H9 (cell line): ENCODE data around the gene BRD9. TPM values are rescaled to one million over a fixed set of nuclear protein-coding genes. Genes with fewer than 3 reads are reported as not detected.

Experiments used
- DNase-seq: peaks from one replicate; pipeline ENCODE4 v3.0.0-alpha.2; 2017
- H2AFZ ChIP-seq: one replicate; pipeline ENCODE4 v1.6.1; 2013; ENCODE audit warnings: mild to moderate bottlenecking, low read length, control low read depth, moderate library complexity
- H2AK5ac ChIP-seq: 2 replicates; pipeline ENCODE4 v1.6.1; 2013; ENCODE audit warnings: low read length, control low read depth, mixed read lengths; ENCODE audit not compliant: insufficient read length
- H2BK120ac ChIP-seq: one replicate; pipeline ENCODE4 v1.6.1; 2013; ENCODE audit warnings: low read depth, mild to moderate bottlenecking, low read length, control low read depth, inconsistent platforms; ENCODE audit not compliant: poor library complexity, severe bottlenecking
- H2BK12ac ChIP-seq: 2 replicates; pipeline ENCODE4 v1.6.1; 2013; ENCODE audit warnings: low read length, control low read depth, mixed read lengths, low read depth; ENCODE audit not compliant: insufficient read length
- H2BK15ac ChIP-seq: 2 replicates; pipeline ENCODE4 v1.6.1; 2013; ENCODE audit warnings: low read depth, low read length, control low read depth
- H2BK20ac ChIP-seq: one replicate; pipeline ENCODE4 v1.6.1; 2013; ENCODE audit warnings: low read depth, mild to moderate bottlenecking, low read length, control low read depth, inconsistent platforms; ENCODE audit not compliant: poor library complexity, severe bottlenecking
- H2BK5ac ChIP-seq: 2 replicates; pipeline ENCODE4 v1.6.1; 2013; ENCODE audit warnings: low read length, control low read depth, mixed read lengths; ENCODE audit not compliant: insufficient read length
- H3K14ac ChIP-seq: 2 replicates; pipeline ENCODE4 v1.6.1; 2013; ENCODE audit warnings: low read length, control low read depth; ENCODE audit not compliant: insufficient read depth
- H3K18ac ChIP-seq: 2 replicates; pipeline ENCODE4 v1.6.1; 2013; ENCODE audit warnings: low read depth, mild to moderate bottlenecking, mixed read lengths, low read length, control low read depth; ENCODE audit not compliant: insufficient read length
- H3K23ac ChIP-seq: 2 replicates; pipeline ENCODE4 v1.6.1; 2013; ENCODE audit warnings: low read length, control low read depth, mixed read lengths, low read depth; ENCODE audit not compliant: insufficient read length
- H3K23me2 ChIP-seq: 2 replicates; pipeline ENCODE4 v1.6.1; 2013; ENCODE audit warnings: low read depth, mild to moderate bottlenecking, mixed read lengths, low read length, control low read depth; ENCODE audit not compliant: insufficient read length, poor library complexity, severe bottlenecking
- H3K27ac ChIP-seq: 2 replicates; pipeline ENCODE4 v1.5.1; 2013; ENCODE audit warnings: low read length, control low read depth, mixed read lengths, low read depth; ENCODE audit not compliant: insufficient read length
- H3K27me3 ChIP-seq: 2 replicates; pipeline ENCODE4 v1.6.1; 2013; ENCODE audit warnings: low read length, control low read depth, inconsistent platforms; ENCODE audit not compliant: insufficient read depth
- H3K4ac ChIP-seq: 2 replicates; pipeline ENCODE4 v1.6.1; 2013; ENCODE audit warnings: low read depth, mild to moderate bottlenecking, control low read depth, inconsistent platforms, low read length, moderate library complexity
- H3K4me1 ChIP-seq: 2 replicates; pipeline ENCODE4 v1.6.1; 2013; ENCODE audit warnings: low read length, control low read depth, inconsistent platforms; ENCODE audit not compliant: insufficient read depth
- H3K4me2 ChIP-seq: 2 replicates; pipeline ENCODE4 v1.6.1; 2013; ENCODE audit warnings: low read length, control low read depth, mixed read lengths; ENCODE audit not compliant: insufficient read length, insufficient read depth
- H3K56ac ChIP-seq: 2 replicates; pipeline ENCODE4 v1.6.1; 2013; ENCODE audit warnings: low read depth, mild to moderate bottlenecking, mixed read lengths, low read length, control low read depth; ENCODE audit not compliant: insufficient read length
- H3K79me1 ChIP-seq: 2 replicates; pipeline ENCODE4 v1.6.1; 2013; ENCODE audit warnings: low read depth, mild to moderate bottlenecking, moderate library complexity, low read length, control low read depth, inconsistent platforms; ENCODE audit not compliant: insufficient read depth, poor library complexity, severe bottlenecking
- H3K79me2 ChIP-seq: 2 replicates; pipeline ENCODE4 v1.6.1; 2013; ENCODE audit warnings: low read length, control low read depth, inconsistent platforms; ENCODE audit not compliant: insufficient read depth
- H3K9ac ChIP-seq: 2 replicates; pipeline ENCODE4 v1.6.1; 2013; ENCODE audit warnings: low read length, control low read depth, mixed read lengths; ENCODE audit not compliant: insufficient read length; ENCODE audit errors: extremely low read depth
- H3K9me3 ChIP-seq: one replicate; pipeline ENCODE4 v1.6.1; 2013; ENCODE audit warnings: low read depth, low read length, inconsistent platforms; ENCODE audit not compliant: control insufficient read depth
- H3T11ph ChIP-seq: one replicate; pipeline ENCODE4 v1.6.1; 2013; ENCODE audit warnings: mild to moderate bottlenecking, low read length, control low read depth, inconsistent platforms
- H4K20me1 ChIP-seq: one replicate; pipeline ENCODE4 v1.6.1; 2013; ENCODE audit not compliant: control insufficient read depth, insufficient read length, insufficient read depth
- H4K5ac ChIP-seq: 2 replicates; pipeline ENCODE4 v1.6.1; 2013; ENCODE audit warnings: low read depth, mild to moderate bottlenecking, mixed read lengths, low read length, control low read depth; ENCODE audit not compliant: insufficient read length
- H4K8ac ChIP-seq: replicated peaks from 2 replicates; pipeline ENCODE4 v1.6.1; 2013; ENCODE audit warnings: low read length, control low read depth, mixed read lengths, low read depth; ENCODE audit not compliant: insufficient read length
- H4K91ac ChIP-seq: 2 replicates; pipeline ENCODE4 v1.6.1; 2013; ENCODE audit warnings: low read depth, mild to moderate bottlenecking, moderate library complexity, mixed read lengths, low read length, control low read depth; ENCODE audit not compliant: insufficient read length
- H3K27ac Mint-ChIP-seq, 3 experiments: 2 replicates in 2 of 3; 3 replicates in 1 of 3; pipeline ENCODE4 v1.8.0; 2020 to 2021; ENCODE audit warnings: mixed read lengths in 3 of 3, mild to moderate bottlenecking in 1 of 3, moderate library complexity in 1 of 3
- H3K27me3 Mint-ChIP-seq: 2 replicates; pipeline ENCODE4 v1.8.0; 2021; ENCODE audit warnings: low read depth, mild to moderate bottlenecking, moderate library complexity, mixed read lengths
- H3K36me3 Mint-ChIP-seq, 3 experiments: 2 replicates in 2 of 3; 3 replicates in 1 of 3; pipeline ENCODE4 v1.8.0; 2020 to 2021; ENCODE audit warnings: low read depth in 3 of 3, mixed read lengths in 3 of 3; ENCODE audit not compliant: insufficient read depth in 1 of 3
- H3K4me1 Mint-ChIP-seq, 2 experiments: 2 replicates each; pipeline ENCODE4 v1.8.0; 2020; ENCODE audit warnings: mixed read lengths in 2 of 2
- H3K4me3 Mint-ChIP-seq, 2 experiments: 2 replicates in 1 of 2; 3 replicates in 1 of 2; pipeline ENCODE4 v1.8.0; 2020 to 2021; ENCODE audit warnings: mild to moderate bottlenecking in 2 of 2, mixed read lengths in 2 of 2, moderate library complexity in 1 of 2
- H3K9me3 Mint-ChIP-seq, 2 experiments: 2 replicates in 1 of 2; 3 replicates in 1 of 2; pipeline ENCODE4 v1.8.0; 2020; ENCODE audit warnings: mild to moderate bottlenecking in 2 of 2, mixed read lengths in 2 of 2, moderate library complexity in 1 of 2
- CTCF ChIP-seq: fragments of 200-600 bp; sonication (generic); conservative IDR thresholded peaks from 3 replicates; pipeline ENCODE4 v1.8.0; 2021; ENCODE audit warnings: antibody characterized with exemption, mild to moderate bottlenecking
- WGBS: extraction: QIAGEN DNeasy Blood & Tissue Kit; methylation state at CpG from one replicate; pipeline ENCODE4 v1.1.7; 2013; ENCODE audit warnings: missing lambda C conversion rate, low lambda C conversion rate, mixed read lengths; ENCODE audit not compliant: insufficient read length; ENCODE audit errors: extremely low coverage; 5-methylcytosine and 5-hydroxymethylcytosine counted together
- total RNA-seq: library from RNA; stranded (reverse); gene quantifications from 2 replicates; pipeline ENCODE4 v1.2.1, GENCODE V29; 2021

BRD9 gene
- total RNA-seq, 1 experiment from 2014 or later = 70.5 TPM

- no peaks in the 10 kb centered on the region for H3K27me3 Mint-ChIP-seq
- Histone ChIP-seq H2BK20ac (no peak overlapping the region), H3T11ph (no peak overlapping the region), H2BK12ac (no peak overlapping the region), H3K56ac (no peak overlapping the region), H3K27me3 (no peaks in the 10 kb centered on the region), H2BK15ac (no peak overlapping the region), H3K18ac (no peak overlapping the region), H3K14ac (no peak overlapping the region), H3K79me1 (peaks cover 6% of the 10 kb centered on the region), H2BK120ac (no peak overlapping the region), H3K4me1 (no peaks in the 10 kb centered on the region), H3K79me2 (peaks cover 12% of the 10 kb centered on the region; the same call in 1 of the 2 replicates), H4K91ac (no peak overlapping the region), H3K23ac (no peak overlapping the region), H3K4ac (no peak overlapping the region), H3K9ac (peak overlapping the region; percentile 80), H3K27ac (no peak overlapping the region), H3K4me2 (peak overlapping the region; percentile 82), H4K8ac (no peak overlapping the region), H2AK5ac (no peak overlapping the region), H4K5ac (no peak overlapping the region), H2AFZ (no peak overlapping the region), H4K20me1 (no peaks in the 10 kb centered on the region), H2BK5ac (no peak overlapping the region), H3K23me2 (peaks cover 10% of the 10 kb centered on the region), H3K9me3 (no peaks in the 10 kb centered on the region)
- H3K27ac Mint-ChIP-seq = no peak overlapping the region
- no peaks in the 10 kb centered on the region for H3K9me3 Mint-ChIP-seq
- WGBS = no CpG with 5 or more reads among the region's 9 CpGs
- peaks cover 16 to 18% of the 10 kb centered on the region in 2 experiments for H3K4me1 Mint-ChIP-seq
- TF ChIP-seq CTCF = no peak
- no peak for DNase-seq
- H3K4me3 Mint-ChIP-seq = peak overlapping the region; percentile 92
- H3K36me3 Mint-ChIP-seq = peaks cover 43 to 67% (median 57%) of the 10 kb centered on the region in 3 experiments
Observed at GRCh38 chr5:893711-894110, 1.1 kb upstream of the BRD9 start.
